GM19455 (cell line): ENCODE data around the gene CTXN1.
"Not testable (repeated sequence)": the region's sequence is repeated elsewhere in the genome, so short reads cannot be mapped to it uniquely, and the experiment has no call there.

Experiments used
- ATAC-seq: cut with Tn5 transposase; IDR thresholded peaks from one replicate; pipeline ENCODE4 v1.9.1; 2021; ENCODE audit not compliant: unreplicated experiment

Gene CTXN1

DNA sequence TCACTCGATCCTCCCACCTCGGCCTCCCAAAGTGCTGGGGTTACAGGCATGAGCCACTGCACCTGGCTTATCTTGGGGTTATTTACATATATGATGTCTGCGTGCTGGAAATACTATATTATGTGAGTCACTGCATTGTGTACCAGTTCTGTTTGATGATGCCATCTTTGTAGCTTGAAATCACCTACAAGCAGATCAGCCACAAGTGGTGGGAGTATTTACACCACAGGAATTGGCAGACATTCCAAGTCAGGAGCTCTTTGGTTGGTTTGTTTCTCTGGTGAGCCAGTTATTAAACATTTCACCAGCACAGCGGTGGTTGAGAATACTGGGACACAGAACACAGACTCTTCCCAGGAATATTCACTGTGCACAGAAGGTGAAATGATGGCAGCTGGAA lies 22.0 kb upstream of the CTXN1 start:
- ATAC-seq = no peak

DNA sequence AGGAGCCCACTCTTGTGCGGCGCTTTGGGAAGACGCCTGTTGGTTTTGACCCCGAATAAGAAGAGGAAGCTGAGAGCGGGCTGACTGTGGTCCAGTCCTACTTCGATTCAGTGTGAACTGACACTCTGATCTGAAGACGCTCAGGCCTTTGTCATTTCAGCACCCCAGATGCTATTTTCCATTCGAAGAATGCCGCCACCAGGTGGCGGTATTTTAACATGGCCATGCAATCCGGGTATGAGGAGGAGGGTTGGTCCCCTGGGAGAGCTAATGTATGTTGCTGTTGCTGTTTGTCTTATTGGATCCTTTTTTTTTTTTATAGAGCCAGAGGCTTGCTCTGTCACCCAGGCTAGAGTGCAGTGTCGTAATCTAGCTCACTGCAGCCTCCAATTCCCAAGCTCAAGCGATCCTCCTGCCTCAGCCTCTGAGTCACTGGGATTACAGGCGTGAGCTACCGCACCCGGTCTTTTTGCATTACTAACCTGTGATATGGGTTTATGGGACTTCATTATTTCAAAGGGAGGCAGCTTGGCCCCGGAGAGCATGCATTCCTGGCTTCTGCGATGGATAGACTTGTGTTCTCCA lies 18.3 kb upstream of the CTXN1 start:
- peak; percentile 32 for ATAC-seq

GRCh38 chr19:7943444-7944176 lies 17.7 kb upstream of the CTXN1 start, which contains the start of gene TIMM44:
Gene TIMM44, minus strand, starts transcription at chr19:7943666. Its CDS starts 15 bp downstream, at chr19:7943651.
- ATAC-seq = peak; percentile 92

- ATAC-seq = peak; percentile 17
These were observed 17.1 kb upstream of the CTXN1 start for GRCh38 chr19:7942981-7943443.

- ATAC-seq = no peak
These were observed 16.1 kb upstream of the CTXN1 start for GRCh38 chr19:7941895-7942596.

- ATAC-seq = no peak
These were observed 14.9 kb upstream of the CTXN1 start for GRCh38 chr19:7940841-7941240.

DNA sequence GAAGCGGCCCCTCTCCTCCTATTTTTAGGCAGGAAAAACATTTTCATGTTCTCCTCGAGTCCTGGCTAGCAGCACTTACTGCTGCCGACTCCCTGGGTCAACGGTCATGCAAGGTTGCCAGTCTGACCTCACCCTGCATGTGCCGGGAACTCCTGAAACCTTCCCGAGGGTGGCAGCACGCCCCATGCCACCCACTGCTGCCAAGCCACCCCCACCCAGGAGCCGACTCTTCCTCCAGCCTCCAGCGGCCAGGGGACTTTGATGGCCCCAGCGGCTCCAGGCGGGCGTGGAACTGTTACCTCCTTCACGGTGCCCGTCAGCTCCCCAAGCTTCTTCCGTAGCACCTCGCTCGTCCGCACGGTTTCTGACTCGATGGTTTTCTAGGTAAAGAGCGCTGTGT lies 8.8 kb upstream of the CTXN1 start:
- no peak for ATAC-seq

DNA sequence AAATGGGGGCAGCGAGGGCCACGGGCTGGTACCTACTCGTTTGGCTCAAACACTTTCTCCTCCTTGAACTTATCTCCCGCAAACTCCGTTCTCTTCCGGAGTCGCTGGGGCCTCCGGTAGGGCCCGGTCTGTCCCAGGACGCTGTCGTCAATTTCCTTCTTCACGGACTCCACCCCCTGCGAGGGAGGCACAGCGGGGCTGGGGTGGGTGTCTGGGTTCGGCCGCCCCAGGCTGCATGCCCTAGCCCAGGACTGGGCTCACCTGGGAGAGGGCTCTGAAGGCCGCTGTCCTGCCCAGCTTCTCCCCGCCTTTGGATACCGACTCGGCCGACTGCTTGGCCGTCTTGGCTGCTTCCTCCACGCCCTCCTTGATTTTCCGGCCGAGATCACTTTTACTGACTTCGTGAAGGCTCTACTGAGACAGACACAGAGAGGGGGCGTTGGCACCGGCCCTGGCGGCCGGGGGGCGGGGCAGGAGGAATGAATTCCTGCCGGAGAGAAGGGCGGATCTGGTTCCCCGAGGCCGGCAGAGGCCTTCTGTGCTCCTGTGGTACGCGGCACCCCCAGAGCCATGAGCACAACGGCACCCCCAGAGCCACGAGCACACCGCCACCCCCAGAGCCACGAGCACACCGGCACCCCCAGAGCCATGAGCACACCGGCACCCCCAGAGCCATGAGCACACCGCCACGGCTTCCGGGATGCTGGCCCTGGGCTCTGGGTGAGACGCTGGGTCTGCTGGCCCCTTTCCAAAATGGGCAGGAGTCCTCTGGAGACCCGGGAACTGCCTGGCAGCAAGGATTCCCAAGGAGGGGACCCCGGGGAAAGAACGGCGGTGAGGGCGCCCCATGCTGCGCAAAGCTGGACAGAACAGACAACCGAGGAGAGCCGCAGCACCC lies 8.1 kb upstream of the CTXN1 start:
- ATAC-seq = no peak

- ATAC-seq = no peak
These were observed 7.5 kb upstream of the CTXN1 start for GRCh38 chr19:7933411-7933810.

GRCh38 chr19:7932930-7933300 lies 7.0 kb upstream of the CTXN1 start:
- no peak for ATAC-seq

DNA sequence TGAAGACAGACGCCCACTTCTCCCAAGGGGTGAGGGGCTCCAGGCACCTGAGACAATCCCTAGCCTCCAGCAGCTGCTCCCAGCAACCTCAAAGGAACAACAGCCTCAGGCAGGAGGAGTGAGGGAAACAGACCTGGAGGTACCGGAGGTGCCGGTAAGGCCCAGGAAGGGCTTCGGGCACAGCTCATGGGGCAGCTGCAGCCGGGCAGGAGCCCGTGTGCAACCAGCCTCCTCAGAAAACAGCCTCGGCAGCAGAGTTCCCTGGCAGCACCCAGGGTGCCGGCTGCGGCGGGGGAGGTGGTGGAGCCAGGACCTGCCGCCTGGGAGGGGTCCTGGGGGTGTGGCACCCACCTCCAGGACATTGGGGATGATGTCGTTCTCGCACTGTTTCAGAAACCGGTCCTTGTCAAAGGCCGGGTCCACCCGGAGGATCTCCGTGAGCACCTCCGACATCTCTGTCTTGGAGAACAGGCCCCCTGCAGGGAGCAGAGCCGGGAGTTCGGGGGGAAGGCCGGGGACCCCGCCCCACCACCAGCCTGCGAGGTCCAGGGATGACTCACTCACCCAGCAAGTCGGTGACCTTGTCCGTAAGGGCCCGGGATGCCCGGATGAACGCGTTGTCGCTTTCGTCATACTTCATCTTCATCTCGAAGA lies 6.5 kb upstream of the CTXN1 start:
- no peak for ATAC-seq

GRCh38 chr19:7931221-7932061 lies 5.5 kb upstream of the CTXN1 start:
- ATAC-seq = no peak

DNA sequence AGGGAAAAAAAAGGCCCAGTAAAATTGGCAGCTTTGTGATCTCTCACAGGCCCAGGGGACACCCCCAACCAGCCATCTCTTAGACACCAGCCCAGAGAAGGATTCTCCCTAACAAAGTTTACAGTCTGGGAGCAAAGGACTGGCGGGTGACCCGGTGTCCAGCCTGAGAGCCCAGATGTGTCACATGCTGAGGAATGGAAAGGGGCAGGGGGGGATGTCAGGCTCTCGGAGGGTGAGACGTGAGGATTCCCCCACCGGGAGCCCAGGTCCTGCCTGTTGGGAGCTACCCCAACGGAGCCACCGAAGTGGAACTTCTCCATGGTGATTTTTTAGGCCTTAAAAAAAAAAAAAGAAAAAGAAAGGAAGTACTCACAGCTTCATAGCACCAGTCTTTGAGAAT lies 4.8 kb upstream of the CTXN1 start:
- ATAC-seq = no peak

DNA sequence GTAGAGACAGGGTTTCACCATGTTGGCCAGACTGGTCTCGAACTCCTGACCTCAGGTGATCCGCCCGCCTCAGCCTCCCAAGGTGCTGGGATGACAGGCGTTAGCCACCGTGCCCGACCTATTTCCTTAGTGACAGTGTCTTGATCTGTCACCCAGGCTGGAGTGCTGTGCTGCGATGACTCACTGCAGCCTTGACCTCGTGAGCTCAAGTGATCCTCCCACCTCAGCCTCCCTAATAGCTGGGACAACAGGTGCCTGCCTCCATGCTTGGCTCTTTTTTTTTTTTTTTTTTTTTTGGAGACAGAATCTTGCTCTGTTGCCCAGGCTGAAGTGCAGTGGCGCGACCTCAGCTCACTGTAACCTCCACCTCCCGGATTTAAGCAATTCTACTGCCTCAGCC lies 4.1 kb upstream of the CTXN1 start:
- ATAC-seq = not testable (repeated sequence)

- no peak for ATAC-seq
These were observed 3.1 kb upstream of the CTXN1 start for GRCh38 chr19:7928741-7929701.

GRCh38 chr19:7928334-7928706 lies 2.4 kb upstream of the CTXN1 start:
- ATAC-seq = no peak

DNA sequence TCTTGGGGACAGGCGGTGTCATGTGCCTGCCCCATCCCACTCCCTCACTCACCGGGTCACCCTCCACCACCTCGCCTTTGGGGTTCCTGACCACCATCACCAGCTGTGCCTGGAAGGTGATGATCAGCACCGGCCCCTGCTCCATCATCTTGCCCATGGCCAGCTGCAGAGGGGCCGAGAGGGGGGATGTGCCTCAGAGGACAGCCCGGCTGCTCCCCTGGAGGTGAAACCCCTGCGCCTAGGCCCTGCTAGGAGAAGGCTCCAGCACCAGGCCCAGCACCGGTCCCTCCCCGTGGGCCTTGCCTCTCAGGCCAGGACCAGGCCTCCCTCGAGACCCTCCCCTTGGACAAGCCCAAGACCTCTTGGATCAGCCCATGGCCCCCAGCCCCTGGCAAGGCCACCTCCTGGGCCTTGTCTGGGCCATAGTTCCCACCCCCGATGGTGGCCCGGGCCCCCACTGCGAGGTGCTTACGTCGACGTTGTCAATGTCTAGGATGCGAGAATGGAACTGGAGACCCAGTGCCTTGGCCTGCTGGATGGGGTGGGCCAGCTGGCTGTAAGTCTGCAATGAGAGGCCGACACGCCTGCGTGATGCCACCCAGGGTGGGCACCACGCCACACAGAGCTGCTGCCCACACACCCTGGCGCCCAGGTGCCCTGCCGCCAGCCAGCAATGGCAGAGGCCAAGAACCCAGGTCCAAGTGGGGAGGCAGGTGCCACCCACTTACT lies 1.8 kb upstream of the CTXN1 start:
- no peak for ATAC-seq
